ENCODE data around the gene SSR3. TPM values are rescaled to one million over a fixed set of nuclear protein-coding genes. Genes with fewer than 3 reads are reported as not detected.
"Not testable (repeated sequence)": the region's sequence is repeated elsewhere in the genome, so short reads cannot be mapped to it uniquely, and the experiment has no call there.

Gene SSR3
- total and polyA plus RNA-seq, 2 donors (not counting 3 experiments of a cell fraction or from before 2014, with no cell fraction given), result 155 to 355 TPM

DNA sequence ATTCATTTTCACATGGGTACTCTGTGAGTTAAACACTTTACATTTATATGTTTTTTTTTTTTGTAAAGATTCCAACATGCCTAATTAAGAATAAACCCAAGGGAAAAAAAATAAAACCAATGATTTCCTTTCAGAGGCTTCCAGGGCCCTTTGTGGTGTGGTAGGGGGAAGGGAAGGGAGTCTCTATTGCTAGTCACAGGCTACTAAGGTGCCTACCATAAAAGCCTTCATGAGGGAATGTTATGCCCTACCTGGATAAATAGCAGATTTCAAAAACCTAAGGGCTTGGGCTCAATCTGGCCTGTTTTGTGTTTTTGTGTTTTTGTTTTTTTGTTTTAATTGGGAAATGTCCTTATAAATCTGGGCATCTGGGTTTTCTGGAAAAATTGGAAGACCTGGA lies 38.9 kb upstream of the SSR3 start:
- H3K4me3 ChIP-seq (replicated peaks in 1 of 3; ENCODE audit: insufficient read depth in 1 of 3, low read depth in 1 of 3, low read length in 3 of 3), result no peak overlapping the region
- ChIA-PET CTCF (interaction anchor here (0.8 kb wide), 1 partner anchor 434 kb away, joined by 3 read pairs; no protein-coding TSS in a partner anchor), POLR2A (no interaction called here)
- intact Hi-C loops (cut with micrococcal nuclease), result no loop called here
- H4K20me1 ChIP-seq (replicated peaks; ENCODE audit: control insufficient read depth, extremely low read depth, insufficient read depth, low read length), result no peaks in the 10 kb centered on the region
- H3K27me3 ChIP-seq (ENCODE audit: control insufficient read depth in 2 of 2, insufficient read depth in 2 of 2, low read length in 2 of 2), result no peaks in the 10 kb centered on the region
- no peak overlapping the region for H3K4me2 ChIP-seq (ENCODE audit: insufficient read depth, low read length)
- FAIRE-seq (no peak), DNase-seq (ENCODE audit: low read depth, low spot score) (no peak)
- TF ChIP-seq JUN (IDR thresholded peaks at IDR 0.05; ENCODE audit: borderline replicate concordance, insufficient read depth, insufficient read length, low read depth) (no peak), EZH2 (IDR thresholded peaks at IDR 0.05; ENCODE audit: borderline replicate concordance, low read depth, low read length, severe bottlenecking) (no peak), GATA2 (IDR thresholded peaks at IDR 0.05; ENCODE audit: insufficient read depth, insufficient read length, low read depth, low read length) (no peak), MYC (IDR thresholded peaks at IDR 0.05; ENCODE audit: low read depth, low read length) (no peak), POLR2AphosphoS5 (IDR thresholded peaks at IDR 0.05; ENCODE audit: insufficient read depth, low read depth, low read length) (no peak), POLR2A (IDR thresholded peaks at IDR 0.05; ENCODE audit: low read depth, low read length) (no peak), FOS (IDR thresholded peaks at IDR 0.05; ENCODE audit: borderline replicate concordance, insufficient read depth, low read length) (no peak)
- TF ChIP-seq, protein P1, sequence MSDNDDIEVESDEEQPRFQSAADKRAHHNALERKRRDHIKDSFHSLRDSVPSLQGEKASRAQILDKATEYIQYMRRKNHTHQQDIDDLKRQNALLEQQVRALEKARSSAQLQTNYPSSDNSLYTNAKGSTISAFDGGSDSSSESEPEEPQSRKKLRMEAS (IDR thresholded peaks at IDR 0.05; ENCODE audit: insufficient read depth, insufficient read length), result no peak
- TF ChIP-seq, protein P2, sequence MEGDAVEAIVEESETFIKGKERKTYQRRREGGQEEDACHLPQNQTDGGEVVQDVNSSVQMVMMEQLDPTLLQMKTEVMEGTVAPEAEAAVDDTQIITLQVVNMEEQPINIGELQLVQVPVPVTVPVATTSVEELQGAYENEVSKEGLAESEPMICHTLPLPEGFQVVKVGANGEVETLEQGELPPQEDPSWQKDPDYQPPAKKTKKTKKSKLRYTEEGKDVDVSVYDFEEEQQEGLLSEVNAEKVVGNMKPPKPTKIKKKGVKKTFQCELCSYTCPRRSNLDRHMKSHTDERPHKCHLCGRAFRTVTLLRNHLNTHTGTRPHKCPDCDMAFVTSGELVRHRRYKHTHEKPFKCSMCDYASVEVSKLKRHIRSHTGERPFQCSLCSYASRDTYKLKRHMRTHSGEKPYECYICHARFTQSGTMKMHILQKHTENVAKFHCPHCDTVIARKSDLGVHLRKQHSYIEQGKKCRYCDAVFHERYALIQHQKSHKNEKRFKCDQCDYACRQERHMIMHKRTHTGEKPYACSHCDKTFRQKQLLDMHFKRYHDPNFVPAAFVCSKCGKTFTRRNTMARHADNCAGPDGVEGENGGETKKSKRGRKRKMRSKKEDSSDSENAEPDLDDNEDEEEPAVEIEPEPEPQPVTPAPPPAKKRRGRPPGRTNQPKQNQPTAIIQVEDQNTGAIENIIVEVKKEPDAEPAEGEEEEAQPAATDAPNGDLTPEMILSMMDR (IDR thresholded peaks at IDR 0.05; ENCODE audit: extremely low read depth in 1 of 2, insufficient read depth in 1 of 2, low read depth in 1 of 2, low read length in 2 of 2), result no peak
- no peaks in the 10 kb centered on the region for H3K9me3 ChIP-seq (replicated peaks; ENCODE audit: control insufficient read depth, insufficient read depth, low read length)
- BruUV-seq (replicated peaks), result no TSS peak
- H3K4me1 ChIP-seq (ENCODE audit: control insufficient read depth, extremely low read depth, insufficient read depth, low read length), result no peaks in the 10 kb centered on the region
- no peak overlapping the region for H2AFZ ChIP-seq (ENCODE audit: low read depth, low read length)
- no peak overlapping the region for H3K9ac ChIP-seq (replicated peaks; ENCODE audit: extremely low read depth, insufficient read depth, low read length)
- dilution Hi-C loops (cut with MboI; ENCODE audit: extremely low pct_ligation_motif_present, low sequenced_read_pairs), result no loop called here
- no peaks in the 10 kb centered on the region for H3K79me2 ChIP-seq (ENCODE audit: control insufficient read depth, insufficient read depth, low read length)
- H3K36me3 ChIP-seq (ENCODE audit: control insufficient read depth in 2 of 2, extremely low read depth in 1 of 2, insufficient read depth in 2 of 2, low read length in 2 of 2), result no peaks in the 10 kb centered on the region
- H3K27ac ChIP-seq (ENCODE audit: insufficient read depth, low read depth, low read length), result no peak overlapping the region
- no peaks in the 10 kb centered on the region for H3K9me1 ChIP-seq (replicated peaks; ENCODE audit: control insufficient read depth, extremely low read depth, insufficient read depth, low read length)

DNA sequence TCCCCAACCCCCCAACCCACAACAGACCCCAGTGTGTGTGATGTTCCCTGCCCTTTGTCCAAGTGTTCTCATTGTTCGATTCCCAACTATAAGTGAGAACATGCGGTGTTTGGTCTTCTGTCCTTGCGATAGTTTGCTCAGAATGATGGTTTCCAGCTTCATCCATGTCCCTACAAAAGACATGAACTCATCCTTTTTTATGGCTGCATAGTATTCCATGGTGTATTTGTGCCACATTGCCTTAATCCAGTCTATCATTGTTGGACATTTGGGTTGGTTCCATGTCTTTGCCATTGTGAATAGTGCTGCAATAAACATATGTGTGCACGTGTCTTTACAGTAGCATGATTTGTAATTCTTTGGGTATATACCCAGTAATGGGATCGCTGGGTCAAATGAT lies 34.9 kb upstream of the SSR3 start:
- FAIRE-seq, result not testable (repeated sequence)

More for the DNA sequence above, 34.9 kb upstream of the SSR3 start:
- intact Hi-C loops (cut with micrococcal nuclease); CTCF ChIA-PET; H3K9me3 ChIP-seq (replicated peaks; ENCODE audit: control insufficient read depth, insufficient read depth, low read length); BruUV-seq (replicated peaks); H3K4me2 ChIP-seq (ENCODE audit: insufficient read depth, low read length); H2AFZ ChIP-seq (ENCODE audit: low read depth, low read length); H3K27ac ChIP-seq (ENCODE audit: insufficient read depth, low read depth, low read length); H3K9me1 ChIP-seq (replicated peaks; ENCODE audit: control insufficient read depth, extremely low read depth, insufficient read depth, low read length); H4K20me1 ChIP-seq (replicated peaks; ENCODE audit: control insufficient read depth, extremely low read depth, insufficient read depth, low read length); dilution Hi-C loops (cut with MboI; ENCODE audit: extremely low pct_ligation_motif_present, low sequenced_read_pairs); H3K79me2 ChIP-seq (ENCODE audit: control insufficient read depth, insufficient read depth, low read length); H3K36me3 ChIP-seq (ENCODE audit: control insufficient read depth in 2 of 2, extremely low read depth in 1 of 2, insufficient read depth in 2 of 2, low read length in 2 of 2); POLR2A ChIA-PET; H3K27me3 ChIP-seq (ENCODE audit: control insufficient read depth in 2 of 2, insufficient read depth in 2 of 2, low read length in 2 of 2); H3K4me1 ChIP-seq (ENCODE audit: control insufficient read depth, extremely low read depth, insufficient read depth, low read length); H3K4me3 ChIP-seq (replicated peaks in 1 of 3; ENCODE audit: insufficient read depth in 1 of 3, low read depth in 1 of 3, low read length in 3 of 3); H3K9ac ChIP-seq (replicated peaks; ENCODE audit: extremely low read depth, insufficient read depth, low read length); DNase-seq (ENCODE audit: low read depth, low spot score): not testable (repeated sequence)
